ENCODE measurements around the gene MVK.

- TF ChIP-seq, protein P1, sequence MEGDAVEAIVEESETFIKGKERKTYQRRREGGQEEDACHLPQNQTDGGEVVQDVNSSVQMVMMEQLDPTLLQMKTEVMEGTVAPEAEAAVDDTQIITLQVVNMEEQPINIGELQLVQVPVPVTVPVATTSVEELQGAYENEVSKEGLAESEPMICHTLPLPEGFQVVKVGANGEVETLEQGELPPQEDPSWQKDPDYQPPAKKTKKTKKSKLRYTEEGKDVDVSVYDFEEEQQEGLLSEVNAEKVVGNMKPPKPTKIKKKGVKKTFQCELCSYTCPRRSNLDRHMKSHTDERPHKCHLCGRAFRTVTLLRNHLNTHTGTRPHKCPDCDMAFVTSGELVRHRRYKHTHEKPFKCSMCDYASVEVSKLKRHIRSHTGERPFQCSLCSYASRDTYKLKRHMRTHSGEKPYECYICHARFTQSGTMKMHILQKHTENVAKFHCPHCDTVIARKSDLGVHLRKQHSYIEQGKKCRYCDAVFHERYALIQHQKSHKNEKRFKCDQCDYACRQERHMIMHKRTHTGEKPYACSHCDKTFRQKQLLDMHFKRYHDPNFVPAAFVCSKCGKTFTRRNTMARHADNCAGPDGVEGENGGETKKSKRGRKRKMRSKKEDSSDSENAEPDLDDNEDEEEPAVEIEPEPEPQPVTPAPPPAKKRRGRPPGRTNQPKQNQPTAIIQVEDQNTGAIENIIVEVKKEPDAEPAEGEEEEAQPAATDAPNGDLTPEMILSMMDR (conservative IDR thresholded peaks at IDR 0.05 in 1 of 2, IDR thresholded peaks at IDR 0.05 in 1 of 2; ENCODE audit: low read depth in 1 of 2, low read length in 2 of 2): no peak
- TF ChIP-seq EZH2 (IDR thresholded peaks at IDR 0.05; ENCODE audit: low read length, missing control alignments): no peak
Observed at GRCh38 chr12:109645708-109646107, 72.1 kb downstream of the MVK start.

All from fibroblast of lung (primary cell).